Nephron (organoid): ENCODE measurements around the gene CDH4.

Experiments used
- H3K27ac Mint-ChIP-seq, 3 experiments: 2 replicates each; pipeline ENCODE4 v1.8.0; 2020; ENCODE audit warnings: mixed read lengths in 3 of 3, mild to moderate bottlenecking in 2 of 3, moderate library complexity in 1 of 3
- H3K27me3 Mint-ChIP-seq: 2 replicates; pipeline ENCODE4 v1.8.0; 2021; ENCODE audit warnings: low read depth, mild to moderate bottlenecking, moderate library complexity, mixed read lengths
- H3K36me3 Mint-ChIP-seq: 2 replicates; pipeline ENCODE4 v1.8.0; 2020; ENCODE audit warnings: low read depth, mixed read lengths
- H3K4me1 Mint-ChIP-seq: 2 replicates; pipeline ENCODE4 v1.8.0; 2020; ENCODE audit warnings: mixed read lengths
- H3K4me3 Mint-ChIP-seq, 3 experiments: 2 replicates each; pipeline ENCODE4 v1.8.0; 2020; ENCODE audit warnings: mild to moderate bottlenecking in 3 of 3, mixed read lengths in 3 of 3, moderate library complexity in 2 of 3
- H3K9me3 Mint-ChIP-seq: 2 replicates; pipeline ENCODE4 v1.8.0; 2020; ENCODE audit warnings: mixed read lengths
- CTCF ChIP-seq, 3 experiments: fragments of 200-600 bp; sonication (generic); IDR thresholded peaks; one replicate each; pipeline ENCODE4 v1.5.0; 2021; ENCODE audit warnings: antibody characterized with exemption in 3 of 3; ENCODE audit not compliant: unreplicated experiment in 3 of 3

Gene CDH4

DNA sequence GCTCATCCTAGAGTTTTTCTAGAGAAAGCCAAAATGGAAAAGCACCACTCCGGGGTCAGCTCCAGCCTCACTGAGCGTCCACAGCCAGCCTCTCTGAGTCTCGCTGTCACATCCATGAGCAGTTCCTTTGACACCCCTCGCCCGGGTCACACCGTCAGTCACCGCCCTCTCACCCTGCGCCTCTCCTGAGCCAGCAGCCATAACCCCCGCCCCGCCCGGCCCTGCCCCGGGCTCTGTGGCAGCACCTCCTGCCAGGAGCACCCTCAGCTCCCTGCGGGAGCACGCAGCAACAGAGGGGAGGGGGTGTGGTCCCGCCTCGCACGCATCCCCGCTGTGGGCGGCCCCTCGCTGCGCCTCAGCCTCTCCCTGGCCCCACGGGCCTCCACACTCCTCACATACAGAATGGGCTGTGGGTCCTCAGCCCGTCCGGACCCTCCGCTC is 545.9 kb downstream of the CDH4 start:
- no peaks in the 10 kb centered on the region for H3K9me3 Mint-ChIP-seq
- H3K4me3 Mint-ChIP-seq, result no peak overlapping the region
- H3K4me1 Mint-ChIP-seq, result peaks cover under 1% of the 10 kb centered on the region
- TF ChIP-seq CTCF (IDR thresholded peaks at IDR 0.05; ENCODE audit: unreplicated experiment in 3 of 3), result no peak
- no peaks in the 10 kb centered on the region for H3K36me3 Mint-ChIP-seq
- peaks cover 23% of the 10 kb centered on the region for H3K27me3 Mint-ChIP-seq
- no peak overlapping the region for H3K27ac Mint-ChIP-seq

DNA sequence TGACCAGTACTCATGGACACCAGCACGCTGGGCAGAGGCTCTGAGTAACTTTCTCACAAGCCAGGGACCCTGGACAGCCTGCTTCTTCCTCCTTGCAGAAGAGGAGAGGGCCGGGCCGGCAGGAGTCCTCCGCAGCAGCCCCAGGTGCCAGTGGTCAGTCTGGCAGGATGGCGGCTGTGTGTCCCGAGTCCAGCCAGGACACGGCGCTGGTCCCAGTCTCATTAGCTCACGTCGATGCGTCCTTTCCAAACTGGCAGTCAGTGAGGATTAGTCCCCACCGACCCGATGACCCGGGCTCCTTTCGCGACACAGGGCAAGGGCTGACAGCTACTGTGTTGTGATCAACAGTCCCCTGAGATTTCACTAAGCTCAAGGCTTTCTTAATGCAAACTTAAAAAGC is 546.6 kb downstream of the CDH4 start:
- H3K27ac Mint-ChIP-seq, result no peak overlapping the region
- no peaks in the 10 kb centered on the region for H3K9me3 Mint-ChIP-seq
- H3K4me1 Mint-ChIP-seq, result peaks cover 6% of the 10 kb centered on the region
- peaks cover 27% of the 10 kb centered on the region for H3K27me3 Mint-ChIP-seq
- no peak for TF ChIP-seq CTCF (IDR thresholded peaks at IDR 0.05; ENCODE audit: unreplicated experiment in 3 of 3)
- no peaks in the 10 kb centered on the region for H3K36me3 Mint-ChIP-seq
- no peak overlapping the region for H3K4me3 Mint-ChIP-seq

GRCh38 chr20:61799394-61799923 is 547.4 kb downstream of the CDH4 start:
- Mint-ChIP-seq H3K27ac (no peak overlapping the region), H3K4me3 (no peak overlapping the region), H3K36me3 (no peaks in the 10 kb centered on the region), H3K27me3 (peaks cover 35% of the 10 kb centered on the region), H3K4me1 (peaks cover 10% of the 10 kb centered on the region), H3K9me3 (no peaks in the 10 kb centered on the region)
- no peak for TF ChIP-seq CTCF (IDR thresholded peaks at IDR 0.05; ENCODE audit: unreplicated experiment in 3 of 3)

GRCh38 chr20:61799928-61800327 is 547.9 kb downstream of the CDH4 start:
- no peak overlapping the region for H3K27ac Mint-ChIP-seq
- no peak for TF ChIP-seq CTCF (IDR thresholded peaks at IDR 0.05; ENCODE audit: unreplicated experiment in 3 of 3)
- H3K36me3 Mint-ChIP-seq, result no peaks in the 10 kb centered on the region
- H3K27me3 Mint-ChIP-seq, result peaks cover 35% of the 10 kb centered on the region
- H3K4me1 Mint-ChIP-seq, result peaks cover 15% of the 10 kb centered on the region
- no peak overlapping the region for H3K4me3 Mint-ChIP-seq
- H3K9me3 Mint-ChIP-seq, result no peaks in the 10 kb centered on the region

GRCh38 chr20:61800359-61801064 is 548.5 kb downstream of the CDH4 start:
- Mint-ChIP-seq H3K4me1 (peaks cover 15% of the 10 kb centered on the region), H3K36me3 (no peaks in the 10 kb centered on the region), H3K9me3 (no peaks in the 10 kb centered on the region), H3K27ac (no peak overlapping the region), H3K27me3 (peaks cover 37% of the 10 kb centered on the region), H3K4me3 (no peak overlapping the region)
- TF ChIP-seq CTCF (IDR thresholded peaks at IDR 0.05; ENCODE audit: unreplicated experiment in 3 of 3), result no peak

DNA sequence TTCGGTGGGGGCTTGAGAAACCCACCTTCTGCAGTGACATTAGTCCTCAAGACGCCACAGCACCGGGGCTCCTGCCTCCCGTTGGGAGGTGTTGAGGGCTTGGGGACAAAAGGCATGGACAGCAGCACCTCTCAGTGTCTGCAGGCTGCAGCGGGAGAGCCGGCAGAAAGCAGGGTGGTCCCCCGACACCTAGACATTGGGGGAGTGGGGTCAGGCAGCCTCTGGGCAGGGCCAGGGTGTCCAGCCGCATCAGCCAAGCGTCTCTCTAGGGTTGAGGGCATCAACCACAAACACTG is 549.0 kb downstream of the CDH4 start:
- no peaks in the 10 kb centered on the region for H3K36me3 Mint-ChIP-seq
- no peaks in the 10 kb centered on the region for H3K9me3 Mint-ChIP-seq
- peaks cover 42% of the 10 kb centered on the region for H3K27me3 Mint-ChIP-seq
- no peak overlapping the region for H3K4me3 Mint-ChIP-seq
- H3K4me1 Mint-ChIP-seq, result peaks cover 15% of the 10 kb centered on the region
- TF ChIP-seq CTCF (IDR thresholded peaks at IDR 0.05; ENCODE audit: unreplicated experiment in 3 of 3), result no peak
- no peak overlapping the region for H3K27ac Mint-ChIP-seq
